Neural crest cell (in vitro differentiated cells): Measurements from ENCODE around the gene SAE1. TPM values are rescaled to one million over a fixed set of nuclear protein-coding genes. Genes with fewer than 3 reads are reported as not detected.

Experiments
- DNase-seq: peaks from one replicate; pipeline ENCODE4 v3.0.0; 2021; ENCODE audit warnings: low read depth, mixed read lengths, low spot score
- H3K27ac Mint-ChIP-seq: one replicate; pipeline ENCODE4 v1.8.0; 2021; ENCODE audit warnings: mild to moderate bottlenecking, mixed read lengths; ENCODE audit not compliant: unreplicated experiment
- H3K27me3 Mint-ChIP-seq: 2 replicates; pipeline ENCODE4 v1.8.0; 2021; ENCODE audit warnings: low read depth, mild to moderate bottlenecking, mixed read lengths
- H3K36me3 Mint-ChIP-seq: 2 replicates; pipeline ENCODE4 v1.8.0; 2021; ENCODE audit warnings: low read depth, mild to moderate bottlenecking, mixed read lengths
- H3K4me1 Mint-ChIP-seq: 2 replicates; pipeline ENCODE4 v1.8.0; 2021; ENCODE audit warnings: mixed read lengths
- H3K4me3 Mint-ChIP-seq: one replicate; pipeline ENCODE4 v1.8.0; 2021; ENCODE audit warnings: mild to moderate bottlenecking, mixed read lengths
- H3K9me3 Mint-ChIP-seq: 2 replicates; pipeline ENCODE4 v1.8.0; 2021; ENCODE audit warnings: mixed read lengths
- CTCF ChIP-seq: fragments of 200-600 bp; sonication (generic); conservative IDR thresholded peaks from 2 replicates; pipeline ENCODE4 v1.5.0; 2021; ENCODE audit warnings: antibody characterized with exemption, mild to moderate bottlenecking
- total RNA-seq: library from RNA; stranded (reverse); gene quantifications from 2 replicates; pipeline ENCODE4 v1.2.1, GENCODE V29; 2021

The SAE1 gene
- total RNA-seq, 1 donor from 2014 or later: 280 TPM

- Mint-ChIP-seq H3K36me3 (peaks cover 8% of the 10 kb centered on the region), H3K4me1 (peaks cover 10% of the 10 kb centered on the region), H3K4me3 (no peak overlapping the region), H3K27me3 (no peaks in the 10 kb centered on the region), H3K9me3 (no peaks in the 10 kb centered on the region), H3K27ac (peak overlapping the region; percentile 8)
- peak; percentile 82 for TF ChIP-seq CTCF
- peak; percentile 86 for DNase-seq
Observed at GRCh38 chr19:47210689-47211316, 80.2 kb downstream of the SAE1 start.

GRCh38 chr19:47215581-47215980 lies 84.9 kb downstream of the SAE1 start:
- H3K36me3 Mint-ChIP-seq: no peaks in the 10 kb centered on the region
- no peaks in the 10 kb centered on the region for H3K9me3 Mint-ChIP-seq
- TF ChIP-seq CTCF: no peak
- H3K27ac Mint-ChIP-seq: no peak overlapping the region
- peaks cover 7% of the 10 kb centered on the region for H3K4me1 Mint-ChIP-seq
- no peaks in the 10 kb centered on the region for H3K27me3 Mint-ChIP-seq
- DNase-seq: no peak
- H3K4me3 Mint-ChIP-seq: no peak overlapping the region

GRCh38 chr19:47221080-47221841 lies 90.6 kb downstream of the SAE1 start:
- peaks cover 20% of the 10 kb centered on the region for H3K4me1 Mint-ChIP-seq
- peaks cover 4% of the 10 kb centered on the region for H3K27me3 Mint-ChIP-seq
- H3K27ac Mint-ChIP-seq: no peak overlapping the region
- DNase-seq: no peak
- TF ChIP-seq CTCF: no peak
- no peaks in the 10 kb centered on the region for H3K9me3 Mint-ChIP-seq
- H3K4me3 Mint-ChIP-seq: no peak overlapping the region
- no peaks in the 10 kb centered on the region for H3K36me3 Mint-ChIP-seq

- no peak overlapping the region for H3K27ac Mint-ChIP-seq
- no peak for DNase-seq
- H3K27me3 Mint-ChIP-seq: peaks cover 4% of the 10 kb centered on the region
Observed at GRCh38 chr19:47221890-47222289, 91.3 kb downstream of the SAE1 start.

More at GRCh38 chr19:47221890-47222289, 91.3 kb downstream of the SAE1 start:
- no peak for TF ChIP-seq CTCF
- no peaks in the 10 kb centered on the region for H3K36me3 Mint-ChIP-seq
- peaks cover 24% of the 10 kb centered on the region for H3K4me1 Mint-ChIP-seq
- no peaks in the 10 kb centered on the region for H3K9me3 Mint-ChIP-seq
- H3K4me3 Mint-ChIP-seq: no peak overlapping the region
